GM12864 (cell line): Measurements from ENCODE around the gene RIPK1.
"Not testable (repeated sequence)": the region's sequence is repeated elsewhere in the genome, so short reads cannot be mapped to it uniquely, and the experiment has no call there.

Experiments used
- DNase-seq: peaks from one replicate; pipeline ENCODE4 v3.0.0-alpha.2; 2011; ENCODE audit warnings: low read depth
- H3K4me3 ChIP-seq: 2 replicates; pipeline ENCODE4 v1.5.1; 2011; ENCODE audit warnings: mild to moderate bottlenecking, low read depth, low read length, control low read depth
- TF ChIP-seq, protein P1 (sequence below): IDR thresholded peaks from 2 replicates; pipeline ENCODE4 v1.5.1; 2011; ENCODE audit warnings: low read depth, mild to moderate bottlenecking, moderate library complexity, low read length, control low read depth, inconsistent platforms; ENCODE audit errors: missing control alignments

Gene RIPK1

DNA sequence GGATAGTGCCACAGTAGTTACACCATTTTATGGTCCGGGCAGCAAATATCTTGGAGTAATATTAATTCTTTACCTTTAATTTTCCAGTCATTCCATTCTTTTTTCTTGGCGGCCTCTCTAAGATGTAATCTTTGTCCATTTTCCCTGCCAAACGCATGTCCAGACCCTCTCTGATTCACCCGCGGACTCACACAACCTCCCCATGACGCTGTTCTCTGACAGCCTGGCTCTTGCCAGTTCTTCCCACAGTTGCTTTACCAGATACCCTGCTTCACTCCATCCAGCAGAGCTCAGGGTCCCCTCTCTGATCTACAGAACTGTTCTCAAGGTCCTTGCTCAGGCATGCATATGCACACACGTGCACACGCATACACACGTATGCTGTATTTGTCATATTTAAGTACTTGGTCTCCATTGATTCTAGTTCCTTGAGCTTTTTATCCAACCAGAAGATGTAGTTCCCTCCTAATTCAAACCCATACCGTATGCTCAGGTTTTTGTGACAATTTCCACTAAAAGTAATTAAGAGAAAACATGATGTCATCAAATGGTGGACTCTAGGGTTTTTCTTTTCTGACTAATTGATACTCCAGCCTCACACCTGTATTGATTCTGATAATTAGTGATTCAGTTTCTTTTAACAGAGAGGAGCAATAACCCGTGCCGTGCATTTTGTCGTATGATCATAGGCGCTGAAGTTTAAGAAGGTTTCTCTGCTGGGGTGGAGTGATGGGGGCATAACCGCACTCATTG is 60.2 kb downstream of the RIPK1 start:
- no peak overlapping the region for H3K4me3 ChIP-seq
- TF ChIP-seq, protein P1, sequence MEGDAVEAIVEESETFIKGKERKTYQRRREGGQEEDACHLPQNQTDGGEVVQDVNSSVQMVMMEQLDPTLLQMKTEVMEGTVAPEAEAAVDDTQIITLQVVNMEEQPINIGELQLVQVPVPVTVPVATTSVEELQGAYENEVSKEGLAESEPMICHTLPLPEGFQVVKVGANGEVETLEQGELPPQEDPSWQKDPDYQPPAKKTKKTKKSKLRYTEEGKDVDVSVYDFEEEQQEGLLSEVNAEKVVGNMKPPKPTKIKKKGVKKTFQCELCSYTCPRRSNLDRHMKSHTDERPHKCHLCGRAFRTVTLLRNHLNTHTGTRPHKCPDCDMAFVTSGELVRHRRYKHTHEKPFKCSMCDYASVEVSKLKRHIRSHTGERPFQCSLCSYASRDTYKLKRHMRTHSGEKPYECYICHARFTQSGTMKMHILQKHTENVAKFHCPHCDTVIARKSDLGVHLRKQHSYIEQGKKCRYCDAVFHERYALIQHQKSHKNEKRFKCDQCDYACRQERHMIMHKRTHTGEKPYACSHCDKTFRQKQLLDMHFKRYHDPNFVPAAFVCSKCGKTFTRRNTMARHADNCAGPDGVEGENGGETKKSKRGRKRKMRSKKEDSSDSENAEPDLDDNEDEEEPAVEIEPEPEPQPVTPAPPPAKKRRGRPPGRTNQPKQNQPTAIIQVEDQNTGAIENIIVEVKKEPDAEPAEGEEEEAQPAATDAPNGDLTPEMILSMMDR = no peak
- DNase-seq = no peak

DNA sequence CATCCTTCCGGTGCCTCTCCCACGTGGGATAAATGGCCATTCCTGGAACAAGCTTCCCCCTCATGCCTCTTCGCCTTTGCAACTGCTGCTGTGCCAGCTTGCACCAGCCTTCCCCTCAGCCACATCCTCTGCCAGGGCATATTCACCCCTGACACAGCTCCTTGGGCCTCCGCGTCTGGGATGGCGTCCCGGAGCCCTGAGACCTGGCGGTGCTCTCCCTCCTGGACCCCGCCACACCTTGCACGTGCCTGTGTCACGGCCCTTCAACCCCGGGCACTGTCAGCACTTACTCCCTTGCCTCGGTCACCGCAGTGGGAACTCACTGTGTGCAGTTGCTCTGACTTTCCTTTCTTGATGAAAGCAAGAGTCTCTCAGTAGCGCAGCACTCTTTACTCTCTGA is 63.4 kb downstream of the RIPK1 start:
- no peak overlapping the region for H3K4me3 ChIP-seq
- no peak for DNase-seq
- TF ChIP-seq, protein P1 = no peak

DNA sequence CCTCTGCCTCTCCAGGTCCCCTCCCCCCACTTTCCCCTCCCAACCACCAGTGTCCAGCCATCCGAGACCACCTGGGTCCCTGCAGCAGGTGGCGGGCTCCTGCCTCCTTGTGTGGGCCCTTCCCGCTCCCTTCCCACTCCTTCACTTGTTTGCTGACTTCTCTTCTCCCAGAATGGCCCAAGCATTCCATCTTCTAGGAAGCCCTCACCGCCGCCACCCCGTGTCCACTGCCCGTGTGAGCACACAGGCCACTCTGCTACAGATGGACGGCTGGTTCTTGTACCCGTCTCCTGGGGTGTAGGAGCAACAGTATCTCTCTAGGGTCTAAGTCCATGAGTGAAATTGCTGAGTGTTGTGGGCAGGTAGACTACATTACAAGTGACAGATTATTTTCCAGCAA is 65.2 kb downstream of the RIPK1 start:
- no peak for DNase-seq
- TF ChIP-seq, protein P1 = no peak
- no peak overlapping the region for H3K4me3 ChIP-seq

DNA sequence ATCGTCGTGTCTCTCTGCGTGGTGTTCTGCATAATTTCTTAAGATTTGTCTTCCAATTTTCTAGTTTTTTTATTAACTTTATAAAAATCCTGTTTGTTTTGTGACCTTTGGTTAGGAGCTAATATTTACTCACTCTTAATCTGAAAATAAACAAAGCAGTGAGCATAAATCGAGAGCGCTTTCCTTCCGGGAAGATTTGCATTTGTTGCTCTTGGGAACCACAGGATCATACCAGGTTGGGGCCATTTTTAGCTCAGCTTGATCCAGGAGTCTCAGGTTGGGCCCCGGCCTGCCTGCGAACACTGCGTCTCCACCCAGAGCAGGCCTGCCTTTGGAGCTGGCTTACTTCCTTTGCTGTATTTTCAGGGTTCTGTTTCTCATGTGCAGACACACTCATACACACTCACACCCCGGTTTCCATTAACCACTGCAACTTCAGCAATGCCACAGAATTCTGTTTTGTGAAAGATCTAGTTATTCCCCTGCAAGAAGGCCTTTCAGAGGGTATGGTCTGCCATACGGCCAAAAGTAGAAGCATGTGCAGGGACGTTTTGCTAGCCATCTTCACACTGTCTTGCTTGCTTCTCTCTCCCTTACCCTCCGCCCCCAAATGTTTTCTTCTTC is 67.5 kb downstream of the RIPK1 start:
- no peak for DNase-seq
- TF ChIP-seq, protein P1 = no peak
- H3K4me3 ChIP-seq = no peak overlapping the region

DNA sequence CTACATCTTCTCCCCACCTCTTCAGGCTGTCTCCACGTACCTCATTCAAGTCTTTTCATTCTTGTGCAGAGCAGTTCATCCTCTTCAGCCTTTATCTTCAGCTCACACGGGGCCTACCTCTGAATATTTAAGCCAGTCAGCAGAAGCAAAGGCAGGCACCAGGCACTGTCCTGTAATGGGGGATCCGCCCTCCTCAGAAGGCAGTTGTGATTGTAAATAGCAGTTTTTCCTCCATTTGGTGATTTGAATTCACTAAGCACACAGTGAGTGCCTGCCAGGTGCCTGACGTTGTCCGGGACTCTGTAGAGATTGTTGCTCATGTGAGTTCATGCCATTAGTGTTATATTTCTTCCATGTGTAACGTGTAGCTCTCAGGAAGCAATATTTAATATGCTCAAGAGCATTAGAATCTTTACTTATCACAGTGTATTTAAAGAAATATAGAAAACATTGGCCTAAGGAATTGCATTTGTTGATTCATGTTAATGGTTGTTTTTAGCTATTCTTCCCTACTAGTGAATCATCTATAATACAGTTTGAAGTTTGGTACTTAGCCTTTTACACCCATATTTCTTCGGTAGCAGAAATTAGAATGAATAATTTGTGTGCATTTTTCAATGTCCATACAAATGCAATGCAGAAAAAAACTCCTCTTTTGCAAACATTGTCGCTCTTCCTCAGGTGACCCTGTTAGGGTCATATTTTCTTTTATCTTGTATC is 68.2 kb downstream of the RIPK1 start:
- DNase-seq = no peak
- TF ChIP-seq, protein P1 = no peak
- H3K4me3 ChIP-seq = no peak overlapping the region

DNA sequence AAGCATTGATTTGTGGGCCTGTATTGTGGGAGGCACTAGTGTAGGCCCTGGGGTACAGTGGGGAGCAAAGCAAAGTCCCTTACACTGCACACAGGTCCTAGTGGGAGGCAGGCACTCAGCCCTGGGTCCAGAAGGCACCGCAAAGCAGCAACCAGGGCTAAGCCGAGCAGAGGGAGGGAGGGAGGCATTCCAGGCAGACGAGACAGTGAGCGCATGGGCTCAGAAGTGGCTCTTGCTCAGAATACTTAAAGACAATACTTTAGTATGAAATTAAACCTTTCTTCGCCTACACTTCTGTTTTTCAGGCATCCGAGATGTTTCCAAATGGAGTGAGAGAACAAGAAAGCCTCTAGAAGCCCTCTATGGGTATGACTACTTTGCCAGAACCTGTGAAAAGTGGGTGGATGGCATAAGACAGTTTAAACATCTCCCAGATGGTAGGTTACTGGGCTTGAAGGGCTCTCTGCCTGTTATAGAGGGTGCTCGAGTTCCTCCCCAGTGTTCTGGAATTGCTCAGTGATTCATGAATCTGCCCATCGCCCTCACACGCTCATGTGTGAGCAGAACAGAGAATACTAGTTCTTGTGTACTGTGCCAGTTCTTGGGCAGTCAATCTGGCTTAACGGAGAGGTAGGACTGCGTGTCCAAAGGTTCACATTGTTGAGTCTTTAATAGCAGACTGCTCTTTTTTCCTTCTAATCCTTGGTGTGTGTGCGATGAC is 68.9 kb downstream of the RIPK1 start:
- TF ChIP-seq, protein P1 = no peak
- no peak for DNase-seq
- H3K4me3 ChIP-seq = no peak overlapping the region

DNA sequence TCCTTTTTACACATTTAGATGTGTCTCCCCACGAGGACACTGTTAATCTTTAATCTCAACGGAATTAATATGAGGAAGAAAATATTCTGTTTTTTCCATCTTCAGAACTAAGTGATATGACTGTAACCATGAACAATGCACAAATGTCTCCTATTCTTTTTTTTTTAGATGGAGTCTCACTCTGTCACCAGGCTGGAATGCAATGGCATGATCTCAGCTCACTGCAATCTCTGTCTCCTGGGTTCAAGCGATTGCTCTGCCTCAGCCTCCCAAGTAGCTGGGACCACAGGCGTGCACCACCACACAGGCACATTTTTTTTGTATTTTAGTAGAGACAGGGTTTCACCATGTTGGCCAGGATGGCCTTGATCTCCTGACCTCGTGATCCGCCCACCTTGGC is 69.6 kb downstream of the RIPK1 start:
- not testable (repeated sequence) for DNase-seq, H3K4me3 ChIP-seq
